LNCAP (cell line): ENCODE measurements around the gene NSUN2.

Experiments
- TF ChIP-seq, protein P1 (sequence below): fragments of 450-650 bp; IDR thresholded peaks from 2 replicates; pipeline ENCODE4 v1.5.1; 2017; ENCODE audit warnings: mild to moderate bottlenecking

Gene NSUN2

DNA sequence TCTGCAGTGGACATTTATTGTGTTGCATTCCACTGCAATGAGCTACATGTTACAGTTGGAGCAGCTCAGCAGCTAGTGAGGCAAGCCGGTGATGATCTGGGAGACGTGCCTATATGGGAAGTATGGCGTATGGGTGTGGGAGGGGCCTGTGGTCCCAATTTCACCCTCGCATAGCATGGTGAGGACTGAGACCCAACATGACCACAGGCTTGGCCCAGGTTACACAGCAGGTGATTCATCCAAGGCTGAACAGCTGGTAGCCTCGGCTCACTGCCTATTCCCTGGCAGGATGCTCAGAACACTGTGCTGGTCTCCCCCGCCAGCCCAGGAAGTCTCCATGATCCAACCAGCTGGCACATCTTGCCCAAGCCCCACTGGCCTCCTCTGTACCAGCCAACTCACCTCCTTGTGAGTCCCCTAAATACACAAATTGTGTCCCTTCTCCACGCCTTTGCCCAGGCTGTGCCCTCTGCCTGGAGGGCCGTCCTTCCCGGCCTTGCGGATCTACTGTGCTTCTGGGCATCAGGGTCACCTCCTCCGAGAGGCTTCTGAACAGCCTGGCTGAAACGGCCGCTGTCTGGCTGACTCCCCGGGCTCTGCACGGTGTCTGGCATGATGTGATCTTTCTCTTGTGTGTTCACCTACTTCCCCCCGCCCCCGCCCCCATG, 81.4 kb downstream of the NSUN2 start:
- TF ChIP-seq, protein P1, sequence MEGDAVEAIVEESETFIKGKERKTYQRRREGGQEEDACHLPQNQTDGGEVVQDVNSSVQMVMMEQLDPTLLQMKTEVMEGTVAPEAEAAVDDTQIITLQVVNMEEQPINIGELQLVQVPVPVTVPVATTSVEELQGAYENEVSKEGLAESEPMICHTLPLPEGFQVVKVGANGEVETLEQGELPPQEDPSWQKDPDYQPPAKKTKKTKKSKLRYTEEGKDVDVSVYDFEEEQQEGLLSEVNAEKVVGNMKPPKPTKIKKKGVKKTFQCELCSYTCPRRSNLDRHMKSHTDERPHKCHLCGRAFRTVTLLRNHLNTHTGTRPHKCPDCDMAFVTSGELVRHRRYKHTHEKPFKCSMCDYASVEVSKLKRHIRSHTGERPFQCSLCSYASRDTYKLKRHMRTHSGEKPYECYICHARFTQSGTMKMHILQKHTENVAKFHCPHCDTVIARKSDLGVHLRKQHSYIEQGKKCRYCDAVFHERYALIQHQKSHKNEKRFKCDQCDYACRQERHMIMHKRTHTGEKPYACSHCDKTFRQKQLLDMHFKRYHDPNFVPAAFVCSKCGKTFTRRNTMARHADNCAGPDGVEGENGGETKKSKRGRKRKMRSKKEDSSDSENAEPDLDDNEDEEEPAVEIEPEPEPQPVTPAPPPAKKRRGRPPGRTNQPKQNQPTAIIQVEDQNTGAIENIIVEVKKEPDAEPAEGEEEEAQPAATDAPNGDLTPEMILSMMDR = no peak

DNA sequence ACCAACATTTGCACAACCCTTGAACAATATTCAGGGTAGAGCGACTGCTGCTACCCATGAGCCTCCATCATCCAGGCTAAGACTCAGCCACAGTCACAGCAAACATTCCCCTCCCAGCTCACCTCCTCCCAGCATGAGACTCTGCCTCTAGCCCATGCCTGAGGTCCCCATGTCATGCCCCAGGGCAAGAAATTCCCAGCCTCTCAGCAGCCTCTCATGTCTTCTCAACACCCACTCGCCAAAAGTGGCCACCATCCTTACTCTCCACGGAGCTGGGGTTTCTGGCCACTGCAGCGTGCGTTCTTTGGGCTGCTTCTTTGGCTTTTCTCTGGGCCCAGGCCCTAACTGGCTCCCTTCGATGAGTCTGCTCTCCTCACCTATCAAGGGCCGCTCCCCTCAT, 82.2 kb downstream of the NSUN2 start:
- TF ChIP-seq, protein P1 = no peak
